DND-41 (cell line): ENCODE measurements around the gene CACNA2D3.

ENCODE experiments used
- ATAC-seq: fragments of 200-7000 bp; cut with Tn5 transposase; 3 replicates; pipeline ENCODE4 v1.9.1; 2021; ENCODE audit warnings: low read depth; ENCODE audit not compliant: insufficient read depth
- DNase-seq: peaks from one replicate; pipeline ENCODE4 v3.0.0-alpha.2; 2020
- H2AFZ ChIP-seq: 2 replicates; pipeline ENCODE4 v1.6.0; 2012; ENCODE audit warnings: low read depth, low read length
- H3K27ac ChIP-seq: 2 replicates; pipeline ENCODE4 v1.5.1; 2012; ENCODE audit warnings: low read length, inconsistent platforms
- H3K27me3 ChIP-seq: fragments of 200-600 bp; sonication (generic); 2 replicates; pipeline ENCODE4 v1.6.0; 2012; ENCODE audit warnings: low read length, mild to moderate bottlenecking, inconsistent platforms; ENCODE audit not compliant: insufficient read depth, poor library complexity
- H3K36me3 ChIP-seq: 2 replicates; pipeline ENCODE4 v1.5.1; 2012; ENCODE audit warnings: low read length, inconsistent platforms; ENCODE audit not compliant: insufficient read depth
- H3K4me1 ChIP-seq: 2 replicates; pipeline ENCODE4 v1.5.1; 2012; ENCODE audit warnings: mild to moderate bottlenecking, low read length; ENCODE audit not compliant: insufficient read depth
- H3K4me2 ChIP-seq: 2 replicates; pipeline ENCODE4 v1.6.0; 2012; ENCODE audit warnings: mild to moderate bottlenecking, moderate library complexity, low read length, inconsistent platforms; ENCODE audit not compliant: insufficient read depth
- H3K4me3 ChIP-seq, 2 experiments: fragments of 200-600 bp in 1 of 2; shearing (Covaris generic) in 1 of 2; 2 replicates each; pipeline ENCODE4 v1.5.1; 2012 to 2016; ENCODE audit warnings: inconsistent platforms in 2 of 2, low read length in 2 of 2, mild to moderate bottlenecking in 2 of 2, low read depth in 1 of 2, moderate library complexity in 1 of 2
- H3K79me2 ChIP-seq: 2 replicates; pipeline ENCODE4 v1.6.0; 2012; ENCODE audit warnings: low read length, inconsistent platforms; ENCODE audit not compliant: insufficient read depth
- H3K9ac ChIP-seq: 2 replicates; pipeline ENCODE4 v1.6.0; 2012; ENCODE audit warnings: low read depth, mild to moderate bottlenecking, inconsistent platforms, low read length, moderate library complexity
- H3K9me3 ChIP-seq: 2 replicates; pipeline ENCODE4 v1.5.1; 2012; ENCODE audit warnings: low read length, moderate library complexity, mild to moderate bottlenecking, inconsistent platforms; ENCODE audit not compliant: insufficient read depth, severe bottlenecking
- H4K20me1 ChIP-seq: 2 replicates; pipeline ENCODE4 v1.6.0; 2012; ENCODE audit warnings: low read length; ENCODE audit not compliant: insufficient read depth
- EZH2 ChIP-seq: IDR thresholded peaks from 3 replicates; pipeline ENCODE4 v1.6.1; 2012; ENCODE audit warnings: borderline replicate concordance, low read depth, mild to moderate bottlenecking, moderate library complexity, low read length, inconsistent platforms; ENCODE audit not compliant: severe bottlenecking
- TF ChIP-seq, protein P1 (sequence below): IDR thresholded peaks from 2 replicates; pipeline ENCODE4 v1.5.1; 2012; ENCODE audit warnings: borderline replicate concordance, low read length, moderate library complexity, mild to moderate bottlenecking; ENCODE audit not compliant: poor library complexity, severe bottlenecking; ENCODE audit errors: extremely low read depth

The CACNA2D3 gene

GRCh38 chr3:54931182-54931581, 808.8 kb downstream of the CACNA2D3 start:
- Histone ChIP-seq H3K4me1 (no peaks in the 10 kb centered on the region), H3K9me3 (no peaks in the 10 kb centered on the region), H3K4me3 (no peak overlapping the region), H4K20me1 (no peaks in the 10 kb centered on the region), H3K9ac (no peak overlapping the region), H3K27me3 (no peaks in the 10 kb centered on the region), H3K4me2 (no peak overlapping the region), H3K79me2 (no peaks in the 10 kb centered on the region), H3K27ac (no peak overlapping the region), H3K36me3 (no peaks in the 10 kb centered on the region), H2AFZ (no peak overlapping the region)
- TF ChIP-seq, protein P1, sequence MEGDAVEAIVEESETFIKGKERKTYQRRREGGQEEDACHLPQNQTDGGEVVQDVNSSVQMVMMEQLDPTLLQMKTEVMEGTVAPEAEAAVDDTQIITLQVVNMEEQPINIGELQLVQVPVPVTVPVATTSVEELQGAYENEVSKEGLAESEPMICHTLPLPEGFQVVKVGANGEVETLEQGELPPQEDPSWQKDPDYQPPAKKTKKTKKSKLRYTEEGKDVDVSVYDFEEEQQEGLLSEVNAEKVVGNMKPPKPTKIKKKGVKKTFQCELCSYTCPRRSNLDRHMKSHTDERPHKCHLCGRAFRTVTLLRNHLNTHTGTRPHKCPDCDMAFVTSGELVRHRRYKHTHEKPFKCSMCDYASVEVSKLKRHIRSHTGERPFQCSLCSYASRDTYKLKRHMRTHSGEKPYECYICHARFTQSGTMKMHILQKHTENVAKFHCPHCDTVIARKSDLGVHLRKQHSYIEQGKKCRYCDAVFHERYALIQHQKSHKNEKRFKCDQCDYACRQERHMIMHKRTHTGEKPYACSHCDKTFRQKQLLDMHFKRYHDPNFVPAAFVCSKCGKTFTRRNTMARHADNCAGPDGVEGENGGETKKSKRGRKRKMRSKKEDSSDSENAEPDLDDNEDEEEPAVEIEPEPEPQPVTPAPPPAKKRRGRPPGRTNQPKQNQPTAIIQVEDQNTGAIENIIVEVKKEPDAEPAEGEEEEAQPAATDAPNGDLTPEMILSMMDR = no peak
- TF ChIP-seq EZH2 = no peak
- ATAC-seq (no peak), DNase-seq (no peak)

DNA sequence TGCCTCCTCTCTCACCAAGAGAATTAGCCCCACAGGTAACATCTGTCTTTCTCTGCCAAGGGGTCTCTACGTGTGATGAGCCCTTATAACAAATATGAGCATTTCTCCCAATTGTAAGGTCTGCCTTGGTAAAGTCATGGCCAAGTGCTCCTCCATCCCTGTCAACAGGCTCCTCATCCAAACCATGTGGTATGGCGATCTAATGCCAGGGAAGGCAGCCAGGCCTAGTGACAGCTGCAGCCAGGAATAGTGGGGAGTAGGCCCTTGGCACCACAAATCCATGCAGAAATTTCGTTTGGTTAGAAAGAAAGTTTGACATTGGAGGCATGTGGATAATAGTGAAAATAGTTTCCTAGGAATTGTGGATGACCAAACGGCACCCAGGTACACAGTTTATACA, 810.3 kb downstream of the CACNA2D3 start:
- no peak overlapping the region for H3K27ac ChIP-seq
- H2AFZ ChIP-seq = no peak overlapping the region
- no peak for DNase-seq
- H3K4me1 ChIP-seq = no peaks in the 10 kb centered on the region
- no peaks in the 10 kb centered on the region for H3K9me3 ChIP-seq
- no peak overlapping the region for H3K9ac ChIP-seq
- no peak for ATAC-seq
- no peaks in the 10 kb centered on the region for H3K27me3 ChIP-seq
- no peaks in the 10 kb centered on the region for H3K36me3 ChIP-seq
- no peak overlapping the region for H3K4me3 ChIP-seq
- no peaks in the 10 kb centered on the region for H3K79me2 ChIP-seq
- no peak overlapping the region for H3K4me2 ChIP-seq
- TF ChIP-seq EZH2 = no peak
- TF ChIP-seq, protein P1 = no peak
- H4K20me1 ChIP-seq = no peaks in the 10 kb centered on the region

GRCh38 chr3:54935869-54936268, 813.5 kb downstream of the CACNA2D3 start:
- no peak overlapping the region for H3K9ac ChIP-seq
- no peaks in the 10 kb centered on the region for H3K9me3 ChIP-seq
- H3K4me3 ChIP-seq = no peak overlapping the region
- no peak for TF ChIP-seq EZH2
- TF ChIP-seq, protein P1 = no peak
- H3K4me2 ChIP-seq = no peak overlapping the region
- no peaks in the 10 kb centered on the region for H3K36me3 ChIP-seq
- H2AFZ ChIP-seq = no peak overlapping the region
- ATAC-seq (no peak), DNase-seq (no peak)
- no peaks in the 10 kb centered on the region for H3K79me2 ChIP-seq
- H3K4me1 ChIP-seq = no peaks in the 10 kb centered on the region
- H3K27ac ChIP-seq = no peak overlapping the region
- H4K20me1 ChIP-seq = no peaks in the 10 kb centered on the region
- H3K27me3 ChIP-seq = peaks cover 6% of the 10 kb centered on the region

GRCh38 chr3:54936561-54936960, 814.2 kb downstream of the CACNA2D3 start:
- DNase-seq (no peak), ATAC-seq (no peak)
- no peak for TF ChIP-seq EZH2
- TF ChIP-seq, protein P1 = no peak
- Histone ChIP-seq H3K9ac (no peak overlapping the region), H3K36me3 (no peaks in the 10 kb centered on the region), H3K9me3 (no peaks in the 10 kb centered on the region), H3K4me3 (no peak overlapping the region), H3K27me3 (peaks cover 6% of the 10 kb centered on the region), H3K27ac (no peak overlapping the region), H3K4me1 (no peaks in the 10 kb centered on the region), H3K79me2 (no peaks in the 10 kb centered on the region), H3K4me2 (no peak overlapping the region), H4K20me1 (no peaks in the 10 kb centered on the region), H2AFZ (no peak overlapping the region)
